HG02884 (cell line): ENCODE measurements around the gene CLC.
"Not testable (repeated sequence)": the region's sequence is repeated elsewhere in the genome, so short reads cannot be mapped to it uniquely, and the experiment has no call there.

Experiments used
- ATAC-seq: cut with Tn5 transposase; IDR thresholded peaks from one replicate; pipeline ENCODE4 v1.9.1; 2021; ENCODE audit warnings: mild to moderate bottlenecking, moderate library complexity; ENCODE audit not compliant: unreplicated experiment

The CLC gene

DNA sequence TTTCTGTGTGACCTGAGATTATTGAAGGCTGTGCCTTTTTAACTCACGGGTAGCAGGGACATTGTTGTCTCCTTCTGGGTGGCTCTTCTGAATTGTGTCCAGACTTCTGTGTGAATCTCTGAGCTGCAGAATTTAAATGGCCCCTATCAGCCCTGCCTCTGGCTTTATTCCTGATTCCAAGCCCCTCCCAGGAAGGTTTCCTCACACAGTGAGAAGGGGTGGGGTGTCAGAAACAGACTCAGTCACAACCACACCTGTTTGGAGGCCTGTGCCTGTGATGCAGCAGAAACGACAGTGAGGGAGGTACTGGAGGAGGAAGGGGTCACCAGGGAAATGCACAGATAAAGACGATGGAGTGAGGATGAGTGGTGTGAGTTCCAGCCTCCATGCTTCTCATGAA lies at the start of gene CLC:
Gene CLC, minus strand, starts transcription at position 139 of the 400 bp plus-strand sequence. Its CDS starts 77 bp downstream, at position 62.
- ATAC-seq, result no peak

DNA sequence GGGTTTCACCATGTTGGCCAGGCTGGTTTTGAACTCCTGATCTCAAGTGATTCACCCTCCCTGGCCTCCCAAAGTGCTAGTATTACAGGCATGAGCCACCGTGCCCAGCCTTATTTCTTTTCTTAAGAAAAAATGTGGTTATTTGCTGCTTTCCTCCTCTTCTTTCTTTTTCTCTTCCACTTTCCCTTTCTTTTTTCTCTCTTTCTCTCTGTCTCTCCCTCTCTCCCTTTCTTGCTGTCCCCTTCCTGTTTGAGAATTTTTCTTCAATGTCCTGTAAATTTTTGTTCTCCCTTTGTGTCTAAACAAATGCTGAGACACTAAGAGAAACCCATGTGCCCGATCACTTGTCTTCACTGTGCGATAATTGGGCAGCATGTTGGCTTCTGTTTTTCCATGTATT lies 43.1 kb upstream of the CLC start:
- no peak for ATAC-seq

DNA sequence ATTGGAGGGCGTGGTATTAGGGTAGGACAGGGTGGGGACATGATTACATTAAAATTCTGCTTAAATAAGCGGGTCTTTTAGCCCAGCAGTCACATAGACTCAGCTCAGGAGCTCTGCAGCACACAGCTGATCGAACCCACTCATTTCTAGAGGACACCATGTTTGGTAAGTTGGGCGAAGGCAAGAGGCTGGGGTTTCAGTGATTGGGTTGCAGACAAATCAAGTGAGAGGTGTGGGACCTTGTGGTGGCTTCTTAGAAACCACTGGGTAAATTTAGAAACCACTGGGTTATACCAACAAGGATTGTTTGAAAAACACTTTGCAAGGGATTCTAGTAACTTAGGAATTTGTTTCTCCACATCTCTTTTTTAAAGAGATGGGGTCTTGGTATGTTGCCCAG lies 40.9 kb upstream of the CLC start, which contains the start of gene LEUTX:
Gene LEUTX, plus strand, starts transcription at position 92 of the 400 bp plus-strand sequence. Its CDS starts 67 bp downstream, at position 159.
- ATAC-seq, result no peak

DNA sequence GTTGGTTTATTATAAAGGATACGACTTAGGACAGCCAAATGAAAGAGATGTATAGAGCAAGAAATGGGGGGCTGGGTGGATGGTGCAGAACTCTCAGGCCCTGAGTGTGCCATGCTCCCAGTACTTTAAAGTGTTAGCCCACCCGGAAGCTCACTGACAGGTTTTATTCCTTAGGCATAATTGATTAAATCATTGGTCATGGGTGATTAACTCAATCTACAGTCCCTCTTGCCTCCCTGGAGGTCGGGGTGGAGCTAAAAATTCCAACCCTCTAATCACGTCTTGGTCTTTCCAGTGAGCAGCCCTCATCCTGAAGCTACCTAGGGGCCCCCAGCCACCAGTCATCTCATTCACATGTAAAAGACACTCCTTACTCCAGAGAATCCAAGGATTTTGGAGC lies 31.0 kb upstream of the CLC start:
- no peak for ATAC-seq

DNA sequence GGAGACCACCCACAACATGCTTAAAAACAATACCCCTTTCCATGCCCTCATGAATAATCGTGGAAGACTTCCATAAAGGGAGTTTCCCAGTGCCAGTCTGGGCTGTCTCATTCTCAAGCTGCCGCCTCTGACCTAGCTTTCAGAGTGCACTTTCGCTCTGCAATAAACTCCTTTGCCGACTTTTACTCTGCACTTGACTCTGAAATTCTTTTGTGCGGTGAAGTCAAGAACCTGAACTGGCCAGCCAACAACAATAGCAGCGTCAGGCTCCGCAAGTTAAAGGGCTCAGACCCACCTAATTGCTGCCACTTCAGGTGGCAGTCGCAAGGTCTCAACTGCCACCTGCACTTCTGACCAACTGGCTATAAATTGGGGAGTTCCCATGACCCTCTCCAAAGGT lies 30.5 kb upstream of the CLC start:
- ATAC-seq, result no peak

DNA sequence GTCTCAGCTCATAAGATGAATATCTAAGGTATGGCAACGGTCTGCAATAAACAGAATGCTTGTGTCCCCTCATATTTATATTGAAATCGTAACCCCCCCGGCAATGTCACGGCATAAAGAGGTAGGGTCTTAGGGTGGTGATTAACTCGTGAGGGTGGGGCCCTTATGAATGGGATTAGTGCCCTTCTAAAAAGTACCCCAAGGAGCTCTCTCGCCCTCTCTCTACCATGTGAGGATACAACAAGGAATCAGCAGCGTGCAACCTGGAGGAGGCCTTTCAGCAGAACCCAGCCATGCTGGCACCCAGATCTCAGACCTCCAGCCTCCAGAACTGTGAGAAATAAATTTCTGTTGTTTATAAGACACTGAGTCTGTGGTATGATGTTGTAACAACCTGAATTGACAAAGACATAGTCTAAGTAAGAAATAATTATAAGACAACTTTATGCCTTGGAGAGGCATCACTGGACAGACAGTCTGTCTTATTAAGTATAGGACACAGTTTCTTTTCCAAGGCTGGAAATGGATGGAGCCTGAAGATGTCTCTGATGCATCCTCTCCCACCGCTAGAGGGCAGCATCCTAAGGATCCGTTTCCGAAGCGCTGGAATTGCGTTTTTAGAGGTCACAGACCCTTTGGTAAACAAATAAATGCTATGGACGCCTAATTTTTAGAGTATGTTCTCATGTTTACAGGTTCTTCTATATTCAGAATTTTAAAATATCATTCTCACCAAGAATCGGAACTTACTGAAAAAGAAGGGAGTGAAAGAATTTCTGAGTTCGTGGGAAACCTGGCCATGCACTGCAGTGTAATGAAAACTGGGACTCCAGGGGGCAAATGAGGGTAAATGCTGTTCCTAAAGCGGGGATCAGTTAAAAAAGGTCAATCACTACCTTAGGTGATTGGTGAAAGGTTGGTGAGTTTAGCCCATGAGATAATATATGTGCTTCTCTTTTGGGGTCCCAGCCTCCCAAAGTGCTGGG lies 27.6 kb upstream of the CLC start:
- no peak for ATAC-seq

DNA sequence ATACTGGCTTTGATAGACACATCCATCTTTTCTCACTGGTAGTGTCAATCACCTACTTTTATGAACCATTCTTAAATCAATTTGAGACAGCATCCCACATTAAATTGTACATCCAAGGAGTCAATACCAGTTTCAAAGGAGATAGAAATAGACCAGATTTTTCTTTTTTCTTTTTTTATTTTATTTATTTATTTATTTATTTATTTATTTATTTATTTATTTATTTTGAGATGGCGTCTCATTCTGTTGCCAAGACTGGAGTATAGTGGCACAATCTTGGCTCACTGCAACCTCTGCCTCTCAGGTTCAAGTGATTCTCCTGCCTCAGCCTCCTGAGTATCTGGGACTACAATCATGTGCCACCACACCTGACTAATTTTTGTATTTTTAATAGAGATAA lies 24.0 kb upstream of the CLC start:
- ATAC-seq, result not testable (repeated sequence)

DNA sequence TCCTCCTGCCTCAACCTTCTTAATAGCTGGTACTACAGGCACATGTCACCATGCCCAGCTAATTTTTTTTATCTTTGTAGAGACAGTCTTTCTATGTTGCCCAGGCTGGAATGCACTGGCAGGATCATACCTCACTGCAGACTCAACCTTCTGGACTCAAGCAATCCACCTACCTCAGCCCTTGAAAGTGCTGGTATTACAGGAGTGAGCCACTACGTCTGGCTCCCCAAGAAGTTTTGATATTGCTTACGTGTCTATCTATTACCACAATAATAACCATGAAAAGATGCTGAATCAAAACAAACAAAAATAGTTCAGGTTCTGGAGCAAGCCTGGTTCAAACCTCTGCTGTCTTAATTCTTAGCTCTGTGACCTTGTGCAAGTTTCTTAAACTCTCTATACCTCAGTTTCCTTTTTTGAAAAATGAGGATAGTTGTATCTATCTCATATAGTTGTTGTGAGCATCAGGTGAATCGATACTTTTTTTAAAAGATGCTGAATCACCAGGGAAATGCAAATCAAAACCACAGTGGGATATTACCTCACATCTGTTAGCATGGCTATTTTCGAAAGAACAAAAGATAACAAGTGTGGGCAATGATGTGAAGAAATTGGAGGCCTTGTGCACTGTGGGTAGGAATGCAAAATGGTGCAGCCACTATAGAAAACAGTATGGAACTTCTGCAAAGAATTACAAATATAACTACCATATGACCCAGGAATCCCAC lies 21.8 kb upstream of the CLC start:
- no peak for ATAC-seq

DNA sequence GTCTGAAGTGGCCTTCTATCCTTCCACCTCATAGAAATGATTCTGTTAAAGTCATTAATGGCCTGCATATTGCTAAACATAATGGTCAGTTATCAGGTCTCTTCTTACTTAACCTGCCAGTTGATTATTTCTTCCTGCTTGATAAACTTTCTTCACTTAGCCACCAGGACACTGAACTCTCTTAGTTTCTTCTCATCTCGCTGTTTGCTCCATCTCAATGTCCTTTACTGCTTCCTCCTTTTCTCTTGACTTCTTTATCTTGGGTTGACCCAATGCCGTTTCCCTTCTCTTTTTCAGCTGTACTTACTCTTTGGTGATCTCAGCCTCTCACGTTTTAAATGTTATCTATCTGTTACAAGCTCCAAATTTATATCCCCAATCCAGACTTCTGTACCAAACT lies 17.1 kb upstream of the CLC start:
- no peak for ATAC-seq

DNA sequence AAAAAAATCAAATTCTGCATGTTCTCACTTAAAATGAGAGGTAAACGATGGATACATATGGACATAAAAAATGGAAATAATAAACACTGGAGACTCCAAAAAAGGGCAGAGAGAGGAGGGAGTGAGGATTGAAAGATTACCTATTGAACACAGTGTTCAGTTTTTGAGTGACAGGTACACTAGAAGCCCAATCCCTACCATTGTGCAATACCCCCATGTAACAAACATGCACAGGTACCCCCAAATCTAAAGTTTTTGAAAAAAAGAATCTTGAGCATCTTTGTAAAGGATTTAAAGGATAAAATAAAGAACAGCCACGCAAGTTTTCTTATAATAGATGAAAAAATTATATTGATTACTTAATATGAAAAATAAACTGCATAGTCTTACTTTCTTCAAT lies 16.7 kb upstream of the CLC start:
- ATAC-seq, result no peak

DNA sequence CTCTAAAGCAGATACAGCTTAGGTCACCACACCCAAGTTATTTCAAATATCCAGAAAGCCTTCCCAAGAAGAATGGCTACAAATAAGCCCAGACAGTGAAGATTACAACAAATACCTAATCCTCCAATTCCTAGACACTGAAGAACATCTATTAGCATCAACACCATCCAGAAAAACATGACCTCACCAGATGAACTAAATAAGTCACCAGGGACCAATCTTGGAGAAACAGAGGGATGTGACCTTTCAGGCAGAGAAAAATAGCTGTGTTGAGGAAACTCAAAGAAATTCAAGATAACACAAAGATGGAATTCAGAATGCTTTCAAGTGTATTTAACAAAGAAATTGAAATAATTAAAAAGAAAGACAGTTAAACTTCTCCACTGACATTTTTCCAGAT lies 15.0 kb upstream of the CLC start:
- ATAC-seq, result no peak

DNA sequence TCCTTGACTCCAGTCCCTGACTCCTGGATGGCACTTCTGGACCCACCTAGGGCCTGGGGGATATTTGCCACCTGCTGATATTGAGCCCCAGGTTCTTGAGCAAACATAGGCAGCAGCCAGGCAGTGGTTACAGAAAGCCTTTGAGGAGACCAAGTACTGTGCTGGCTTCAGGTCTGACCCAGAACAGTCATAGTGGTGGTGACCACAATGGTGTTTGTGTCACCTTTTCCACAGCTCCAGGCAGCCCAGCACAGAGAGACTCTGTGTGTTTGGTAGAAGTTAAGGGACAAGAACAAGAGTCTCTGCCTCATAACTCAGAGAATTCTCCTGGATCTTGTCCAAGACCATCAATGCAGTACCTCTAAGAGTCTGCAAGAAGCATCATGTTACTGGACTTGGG lies 14.6 kb upstream of the CLC start:
- ATAC-seq, result no peak

DNA sequence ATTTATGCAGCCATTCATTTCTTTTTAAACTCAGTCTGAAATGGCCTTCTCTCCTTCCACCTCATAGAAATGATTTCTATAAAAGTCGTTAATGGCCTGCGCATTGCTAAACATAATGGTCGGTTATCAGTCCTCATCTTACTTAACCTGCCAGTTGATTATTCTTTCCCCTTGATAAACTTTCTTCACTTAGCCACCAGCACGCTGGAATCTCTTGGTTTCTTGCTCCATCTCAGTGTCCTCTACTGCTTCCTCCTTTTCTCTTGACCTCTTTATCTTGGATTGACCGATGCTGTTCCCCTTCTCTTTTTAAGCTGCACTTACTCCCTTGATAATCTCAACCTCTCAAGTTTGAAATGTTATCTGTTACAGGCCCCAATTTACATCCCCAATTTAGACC lies 12.2 kb upstream of the CLC start:
- no peak for ATAC-seq

DNA sequence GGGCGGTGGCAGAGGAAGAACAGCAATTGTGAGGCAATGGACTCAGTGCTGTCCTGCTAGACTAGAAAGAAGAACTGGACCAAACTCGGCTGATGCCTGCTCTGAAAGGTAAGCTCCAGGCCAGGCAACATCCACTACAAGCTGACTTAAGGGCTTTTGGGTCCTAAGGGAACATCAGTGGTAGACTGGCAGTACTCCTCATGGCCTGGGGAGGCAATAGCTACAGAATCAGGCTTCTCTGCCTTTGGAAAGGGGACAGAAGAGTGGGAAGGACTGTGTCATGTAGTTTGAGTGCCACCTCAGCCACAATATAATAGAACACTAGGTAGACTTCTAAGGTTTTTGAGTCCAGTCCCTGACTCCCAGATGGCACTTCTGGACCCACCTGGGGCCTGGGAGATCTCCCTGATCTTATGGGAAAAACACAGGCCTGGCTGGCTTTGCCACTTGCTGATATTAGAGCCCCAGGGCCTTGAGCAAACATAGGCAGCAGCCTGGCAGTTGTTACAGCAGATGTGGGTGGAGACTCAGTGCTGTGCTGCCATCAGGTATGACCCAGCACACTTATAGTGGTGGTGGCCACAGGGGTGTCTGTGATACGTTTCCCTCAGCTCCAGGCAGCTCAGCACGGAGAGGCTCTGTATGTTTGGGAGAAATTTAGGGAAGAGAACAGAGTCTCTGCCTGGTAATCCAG lies 9.2 kb upstream of the CLC start:
- no peak for ATAC-seq

DNA sequence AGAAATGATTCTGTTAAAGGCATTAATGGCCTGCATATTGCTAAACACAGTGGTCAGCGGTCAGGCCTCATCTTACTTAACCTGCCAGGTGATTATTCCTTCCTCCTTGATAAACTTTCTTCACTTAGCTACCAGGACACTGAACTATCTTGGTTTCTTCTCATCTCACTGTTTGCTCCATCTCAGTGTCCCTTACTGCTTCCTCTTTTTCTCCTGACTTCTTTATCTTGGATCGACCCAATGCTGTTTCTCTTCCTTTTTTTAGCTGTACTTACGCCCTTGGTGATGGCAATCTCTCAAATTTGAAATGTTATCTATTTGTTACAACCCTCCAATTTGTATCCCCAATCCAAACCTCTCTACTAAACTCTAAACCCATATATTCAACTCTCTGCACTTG lies 7.8 kb upstream of the CLC start:
- ATAC-seq, result no peak

DNA sequence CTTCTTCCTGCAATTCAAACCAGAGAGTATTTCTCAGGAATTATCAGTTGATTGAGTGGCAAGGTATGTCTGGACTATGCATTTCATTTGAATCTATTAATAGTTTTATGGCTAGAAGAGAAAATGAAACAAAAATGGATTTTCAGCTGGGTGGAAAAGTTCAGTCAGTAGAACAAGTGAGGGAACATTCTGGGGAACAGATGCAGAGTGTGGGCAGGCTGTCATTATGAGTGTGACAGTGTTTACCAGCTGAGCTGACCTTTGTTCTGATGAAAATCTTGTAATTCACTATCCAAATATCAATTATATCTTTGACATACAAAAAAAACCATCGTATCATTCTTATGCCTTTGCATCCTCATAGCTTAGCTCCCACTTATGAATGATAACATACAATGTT lies 2.6 kb upstream of the CLC start:
- ATAC-seq, result no peak

DNA sequence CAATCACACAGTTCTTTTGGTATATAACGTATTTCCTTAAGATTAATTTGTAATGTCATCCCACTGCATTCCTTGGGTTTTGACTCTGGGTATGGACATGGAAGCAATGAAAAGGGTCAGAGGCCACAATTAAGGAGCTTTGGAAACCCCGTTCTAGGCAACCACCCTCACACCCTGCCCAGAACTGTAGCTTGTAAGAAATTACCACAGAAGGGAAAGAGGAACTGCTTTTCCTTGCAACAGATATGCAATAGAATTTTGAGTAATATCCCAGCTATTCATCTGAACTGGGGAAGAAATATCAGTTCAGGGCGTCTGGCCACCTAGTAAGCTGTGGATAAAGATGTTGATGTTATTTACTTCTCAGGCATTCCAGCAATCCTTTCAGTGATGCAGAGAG lies 985 bp upstream of the CLC start:
- no peak for ATAC-seq

DNA sequence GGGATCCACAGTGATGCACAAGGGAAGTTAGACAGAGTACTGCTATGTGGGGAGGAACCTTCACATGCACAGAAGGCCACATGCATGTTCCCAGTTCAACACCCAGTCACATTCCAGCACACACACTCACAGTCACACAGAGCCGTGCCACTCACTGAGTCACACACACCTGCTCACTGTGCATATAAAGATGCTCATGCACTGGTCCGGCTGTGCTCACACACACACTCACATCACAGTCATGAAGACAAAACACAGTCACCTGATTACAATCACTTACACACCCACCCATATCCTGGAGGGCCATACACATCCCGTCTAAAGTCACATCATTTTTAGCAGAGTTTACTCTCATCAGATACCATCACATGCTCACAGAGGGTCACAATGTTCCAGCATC lies 478 bp downstream of the CLC start:
- no peak for ATAC-seq

DNA sequence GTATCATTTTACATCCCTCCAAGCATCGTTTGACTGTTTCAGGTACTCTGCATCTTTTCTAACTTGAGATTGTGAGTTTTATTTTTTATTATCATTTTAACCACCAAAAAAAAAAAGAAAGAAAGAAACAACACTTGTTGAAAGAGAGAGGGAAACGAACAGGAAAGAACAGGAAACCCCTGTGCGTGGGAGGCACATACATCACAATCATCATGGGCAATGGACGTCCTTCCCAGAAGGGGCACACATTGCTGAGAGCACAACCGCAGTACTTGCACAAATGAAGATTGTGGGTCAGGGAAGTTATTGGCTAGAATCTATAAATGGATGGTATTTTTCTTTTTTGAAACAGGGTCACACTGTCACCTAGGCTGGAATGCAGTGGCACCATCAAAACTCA lies 1.7 kb downstream of the CLC start:
- no peak for ATAC-seq

DNA sequence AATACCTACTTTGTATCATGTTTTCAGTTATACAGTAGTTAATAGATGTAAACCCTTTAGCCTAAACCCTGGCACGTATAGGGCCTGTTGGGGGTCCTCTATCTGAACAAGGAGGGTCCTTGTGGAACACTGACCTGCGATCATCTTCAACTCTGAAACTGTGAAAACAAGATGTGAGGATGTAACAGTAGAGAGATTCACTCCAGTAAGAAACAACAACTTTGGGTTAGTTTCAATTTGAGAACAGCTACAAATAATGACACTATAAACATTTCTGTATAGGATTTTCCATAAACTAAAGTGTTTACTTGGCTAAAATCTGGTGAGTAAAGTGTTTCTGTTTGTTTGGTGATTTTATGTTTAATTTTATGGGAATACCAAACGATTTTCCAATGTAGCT lies 2.1 kb downstream of the CLC start:
- no peak for ATAC-seq

DNA sequence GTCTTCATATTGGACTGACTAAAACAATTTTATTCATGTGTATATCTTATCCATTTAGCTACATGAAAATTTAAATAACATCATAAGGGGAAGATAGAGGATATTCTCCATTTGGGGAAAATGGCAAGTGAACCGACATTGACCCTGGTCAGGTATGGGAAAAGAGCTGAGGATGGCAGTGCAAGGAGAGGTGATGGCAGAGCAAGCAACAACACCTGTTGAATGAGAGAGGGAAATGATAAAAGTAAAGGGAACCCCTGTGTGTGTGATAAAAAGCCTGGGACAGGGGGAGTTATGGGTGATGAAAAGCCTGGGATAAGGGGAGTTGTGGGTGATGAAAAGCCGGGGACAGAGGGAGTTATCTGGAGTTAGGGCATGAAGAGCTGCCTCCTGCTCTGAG lies 4.0 kb downstream of the CLC start:
- ATAC-seq, result no peak
